ENCODE data around the gene RAB3GAP2.

GRCh38 chr1:220137019-220137786, 135.1 kb downstream of the RAB3GAP2 start:
- TF ChIP-seq CTCF (conservative IDR thresholded peaks at IDR 0.05 in 1 of 2, IDR thresholded peaks at IDR 0.05 in 1 of 2; ENCODE audit: extremely low read depth in 1 of 2, insufficient read depth in 1 of 2, low read depth in 1 of 2, low read length in 2 of 2), result no peak
- no peak for TF ChIP-seq EZH2 (IDR thresholded peaks at IDR 0.05; ENCODE audit: borderline replicate concordance, low read length)
